CD4-positive, alpha-beta T cell treated with Interleukin-4 for 1 hour (primary cell): ENCODE results near the gene FNDC3B.
"Not testable (repeated sequence)": the region's sequence is repeated elsewhere in the genome, so short reads cannot be mapped to it uniquely, and the experiment has no call there.

Source experiments
- DNase-seq, 2 donors: peaks; one replicate each; pipeline ENCODE4 v3.0.0-alpha.2; 2020 to 2022

The FNDC3B gene

DNA sequence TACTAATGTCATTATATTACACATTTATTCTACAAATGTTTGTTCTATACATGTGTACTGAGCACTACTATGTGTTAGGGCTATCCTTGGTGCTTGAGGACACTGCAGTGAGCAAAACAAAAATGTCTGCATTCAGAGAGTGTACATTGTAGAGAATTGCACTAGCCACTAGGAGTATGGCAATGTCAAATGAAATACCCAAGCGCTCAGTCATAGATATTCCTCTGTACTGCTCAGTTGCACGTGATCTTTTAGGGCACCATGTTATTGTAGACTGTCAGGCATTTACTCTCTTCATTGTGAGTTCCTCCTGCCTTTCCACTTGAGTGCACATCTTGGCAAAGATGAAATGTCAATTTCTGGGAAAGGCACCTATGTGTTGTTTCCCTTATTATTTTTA lies 36.8 kb downstream of the FNDC3B start:
- no peak for DNase-seq

- no peak for DNase-seq
Measured at GRCh38 chr3:172077197-172077757, 37.9 kb downstream of the FNDC3B start.

DNA sequence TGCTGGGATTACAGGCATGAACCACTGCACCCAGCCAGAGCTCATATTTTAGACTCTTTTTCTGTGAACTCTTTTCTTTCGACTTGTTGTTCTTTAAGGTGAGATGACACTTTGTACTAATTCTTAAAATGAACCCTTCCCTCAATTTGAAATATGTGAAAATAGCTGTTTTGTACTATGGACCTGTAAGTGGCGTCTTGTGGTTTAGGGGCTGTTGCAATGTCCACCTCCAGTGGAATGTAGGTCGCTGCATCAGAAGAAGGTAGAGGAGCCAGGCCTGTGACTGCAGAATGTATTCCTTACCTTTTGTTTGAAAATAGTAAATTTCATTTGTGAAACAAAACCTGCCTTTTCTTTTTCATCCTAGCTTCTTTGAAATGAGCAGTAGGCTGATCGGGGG lies 38.9 kb downstream of the FNDC3B start:
- no peak for DNase-seq

GRCh38 chr3:172078721-172079120 lies 39.3 kb downstream of the FNDC3B start:
- no peak for DNase-seq

DNA sequence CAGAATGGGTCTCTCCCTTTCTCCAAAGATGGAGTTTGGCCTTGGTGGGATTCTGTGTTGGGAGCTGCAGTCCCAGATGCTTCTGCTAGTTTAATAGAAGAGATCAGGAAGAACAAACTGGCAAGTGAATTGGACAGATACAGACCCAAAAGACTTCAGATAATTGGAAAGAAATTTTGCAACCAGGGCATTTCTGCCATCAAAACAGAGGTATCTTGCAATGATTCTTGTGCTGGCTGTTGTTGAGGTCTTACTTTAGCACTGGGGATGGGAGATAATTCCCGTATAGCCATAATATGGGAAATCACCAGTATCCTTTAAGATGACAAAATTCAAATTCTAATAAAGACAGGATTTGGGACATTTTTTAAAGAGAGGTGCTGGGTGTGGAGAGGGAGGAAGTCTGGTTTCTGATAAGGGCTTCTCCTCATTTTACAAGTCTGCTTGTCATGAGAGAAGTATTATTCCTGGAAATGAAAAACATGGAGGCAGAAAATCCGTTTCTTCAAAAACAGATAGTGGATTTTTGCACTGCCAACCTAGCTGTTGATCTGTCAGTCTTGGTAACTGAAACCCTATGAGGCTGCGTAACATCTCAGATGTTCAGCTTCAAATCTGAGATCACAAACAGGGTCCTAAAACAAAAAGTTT lies 40.1 kb downstream of the FNDC3B start:
- no peak for DNase-seq

GRCh38 chr3:172080503-172080902 lies 41.1 kb downstream of the FNDC3B start:
- DNase-seq, result no peak

- DNase-seq, result no peak
Measured at GRCh38 chr3:172082269-172082668, 42.9 kb downstream of the FNDC3B start.

DNA sequence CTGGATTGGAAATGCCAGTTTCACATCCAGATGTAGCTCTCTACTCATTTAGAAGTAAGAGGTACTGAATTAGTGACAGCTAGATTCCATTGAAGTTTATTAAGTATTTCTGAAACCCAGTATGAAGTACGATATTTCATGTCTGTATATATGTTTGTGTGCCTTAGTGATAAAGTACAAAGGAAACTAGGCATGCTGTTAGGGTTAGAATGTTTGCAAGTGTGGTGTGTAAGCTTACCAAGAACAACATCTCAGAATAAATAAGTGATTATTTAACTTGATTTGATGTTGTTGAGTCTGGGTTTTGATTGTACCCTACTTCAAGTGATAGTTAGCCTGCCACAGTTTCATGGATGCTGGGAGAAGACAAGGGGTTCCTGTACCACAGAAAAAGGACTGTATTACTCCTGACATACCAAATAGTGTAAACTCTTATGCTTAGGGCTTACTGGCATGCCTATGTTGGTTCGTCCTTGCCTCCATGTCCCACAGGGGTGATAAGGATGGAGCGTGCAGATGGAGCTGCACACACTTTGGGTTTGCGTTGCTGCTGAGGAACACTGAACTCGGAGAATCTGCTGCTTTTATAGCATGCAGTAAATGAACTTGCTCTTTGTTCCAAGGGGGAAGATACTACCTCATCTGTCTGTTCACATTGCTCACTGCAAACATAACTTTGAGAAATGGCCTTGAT lies 43.6 kb downstream of the FNDC3B start:
- DNase-seq, result no peak

DNA sequence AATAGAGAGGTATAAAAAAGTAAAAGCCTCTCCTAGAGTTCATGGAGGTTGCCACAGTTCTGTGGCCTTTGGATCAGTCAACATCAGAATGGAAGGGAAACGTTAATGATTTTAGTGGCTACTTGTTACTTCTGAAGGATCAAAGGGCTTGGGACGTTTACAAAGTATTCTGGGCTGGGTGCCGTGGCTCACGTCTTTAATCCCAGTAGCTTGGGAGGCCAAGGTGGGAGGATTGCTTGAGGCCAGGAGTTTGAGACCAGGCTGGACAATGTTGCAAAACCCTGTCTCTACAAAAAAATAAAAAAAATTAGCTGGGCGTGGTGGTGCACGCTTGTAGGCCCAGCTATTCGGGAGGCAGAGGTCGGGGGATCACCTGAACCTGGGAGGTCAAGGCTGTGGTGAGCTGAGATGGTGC lies 44.6 kb downstream of the FNDC3B start:
- DNase-seq, result no peak

GRCh38 chr3:172084871-172085556 lies 45.6 kb downstream of the FNDC3B start:
- no peak for DNase-seq

- DNase-seq, result no peak
Measured at GRCh38 chr3:172085557-172085895, 46.1 kb downstream of the FNDC3B start.

GRCh38 chr3:172086071-172086470 lies 46.7 kb downstream of the FNDC3B start:
- no peak for DNase-seq

GRCh38 chr3:172087198-172087597 lies 47.8 kb downstream of the FNDC3B start:
- DNase-seq, result no peak

- peak in 1 of 2 donors; percentile 37 for DNase-seq
Measured at GRCh38 chr3:172087602-172088580, 48.5 kb downstream of the FNDC3B start.

DNA sequence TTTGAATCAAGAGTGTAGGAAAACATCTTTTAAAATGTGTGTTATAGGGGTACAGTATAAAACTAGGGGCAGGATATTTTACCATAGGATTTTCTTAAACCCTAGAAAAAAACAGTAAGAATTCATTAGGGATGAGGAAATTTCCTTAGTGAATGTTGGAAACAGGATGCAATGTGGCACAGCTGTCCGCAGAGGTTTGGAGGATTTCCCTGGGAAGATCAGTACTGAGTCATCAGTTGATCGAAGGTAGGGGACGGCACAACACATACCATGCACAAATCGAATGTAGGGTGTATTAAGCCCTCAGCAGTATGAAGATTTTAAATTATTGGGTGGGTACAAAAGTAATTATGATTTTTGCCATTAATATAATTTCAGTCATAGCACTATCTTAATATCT lies 49.9 kb downstream of the FNDC3B start:
- DNase-seq, result no peak

DNA sequence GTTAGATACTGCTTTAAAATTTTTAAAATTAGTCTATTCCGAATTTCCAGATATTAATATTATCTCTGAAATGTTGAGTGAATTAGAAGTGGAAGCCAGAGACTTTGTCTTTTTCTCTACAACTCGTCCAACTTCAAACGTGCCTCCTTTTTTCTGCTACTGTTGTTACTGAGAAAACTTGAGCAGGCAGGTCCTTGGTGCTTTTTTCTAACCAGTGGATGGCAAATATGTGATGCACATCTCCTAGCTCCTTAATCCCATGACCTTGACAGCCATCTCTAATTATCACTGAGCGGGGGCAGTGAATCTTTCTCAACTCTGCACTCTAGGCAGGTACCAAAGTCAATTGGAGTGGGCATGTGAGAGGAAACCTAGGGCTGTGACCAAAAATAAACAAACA lies 50.7 kb downstream of the FNDC3B start:
- DNase-seq, result no peak

GRCh38 chr3:172092658-172093057 lies 53.3 kb downstream of the FNDC3B start:
- no peak for DNase-seq

DNA sequence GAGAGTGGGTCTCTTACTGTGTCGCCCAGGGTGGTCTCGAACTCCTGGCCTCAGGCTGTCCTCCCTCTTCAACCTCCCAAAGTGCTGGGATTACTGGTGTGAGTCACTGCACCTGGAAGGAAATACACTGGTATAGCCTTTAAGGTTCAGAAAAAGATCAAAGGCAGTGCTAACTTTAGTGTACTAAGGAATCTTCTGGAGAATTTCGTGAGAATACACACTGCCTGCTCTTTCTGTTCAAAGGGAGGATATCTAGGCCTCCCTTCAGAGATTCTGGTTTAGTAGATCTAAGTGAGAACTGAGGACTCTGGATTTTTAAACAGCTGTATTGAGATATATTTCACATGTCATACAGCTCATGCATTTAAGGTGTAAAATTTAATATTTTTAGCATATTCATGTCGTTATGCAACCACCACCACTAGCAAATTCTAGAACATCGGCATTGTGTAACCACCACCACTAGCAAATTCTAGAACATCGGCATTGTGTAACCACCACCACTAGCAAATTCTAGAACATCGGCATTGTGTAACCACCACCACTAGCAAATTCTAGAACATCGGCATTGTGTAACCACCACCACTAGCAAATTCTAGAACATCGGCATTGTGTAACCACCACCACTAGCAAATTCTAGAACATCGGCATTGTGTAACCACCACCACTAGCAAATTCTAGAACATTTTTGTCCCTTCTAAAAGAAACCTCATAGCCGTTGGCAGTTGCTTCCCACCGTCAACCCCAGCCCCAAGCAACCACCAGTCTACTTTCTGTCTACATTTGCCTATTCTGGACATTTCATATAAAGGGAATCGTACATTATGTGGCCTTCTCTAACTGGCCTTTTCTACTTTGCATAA lies 54.4 kb downstream of the FNDC3B start:
- DNase-seq, result not testable (repeated sequence)

GRCh38 chr3:172094621-172095557 lies 55.5 kb downstream of the FNDC3B start:
- peak; percentile 20 to 24 for DNase-seq

DNA sequence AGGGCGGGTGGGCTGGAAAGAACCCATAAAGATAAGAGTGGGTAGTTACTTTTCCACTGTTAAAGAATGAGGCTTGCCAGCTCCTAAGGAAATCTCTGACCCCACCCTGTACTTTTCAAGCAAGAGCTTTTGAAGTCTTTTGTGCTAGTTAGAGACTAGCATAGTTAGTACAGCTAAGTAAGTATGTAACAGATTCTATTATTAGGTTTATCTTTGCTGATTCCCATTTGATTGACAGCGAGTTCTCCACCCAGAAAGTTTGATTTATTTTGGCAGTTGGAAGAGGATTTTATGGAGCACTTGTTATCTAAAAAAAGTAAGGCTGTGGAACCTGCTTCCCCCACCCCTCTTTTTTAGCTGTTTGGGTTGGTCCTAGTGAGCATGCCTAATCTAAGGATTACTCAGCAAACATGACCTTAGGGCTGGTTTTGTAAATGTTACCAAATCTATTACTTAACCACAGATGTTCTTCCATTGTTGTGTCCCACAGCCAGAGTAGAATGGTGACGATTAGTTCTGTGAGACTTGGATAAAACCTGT lies 57.6 kb downstream of the FNDC3B start:
- no peak for DNase-seq
